Measurements from ENCODE around the gene MRPS16.

The MRPS16 gene

DNA sequence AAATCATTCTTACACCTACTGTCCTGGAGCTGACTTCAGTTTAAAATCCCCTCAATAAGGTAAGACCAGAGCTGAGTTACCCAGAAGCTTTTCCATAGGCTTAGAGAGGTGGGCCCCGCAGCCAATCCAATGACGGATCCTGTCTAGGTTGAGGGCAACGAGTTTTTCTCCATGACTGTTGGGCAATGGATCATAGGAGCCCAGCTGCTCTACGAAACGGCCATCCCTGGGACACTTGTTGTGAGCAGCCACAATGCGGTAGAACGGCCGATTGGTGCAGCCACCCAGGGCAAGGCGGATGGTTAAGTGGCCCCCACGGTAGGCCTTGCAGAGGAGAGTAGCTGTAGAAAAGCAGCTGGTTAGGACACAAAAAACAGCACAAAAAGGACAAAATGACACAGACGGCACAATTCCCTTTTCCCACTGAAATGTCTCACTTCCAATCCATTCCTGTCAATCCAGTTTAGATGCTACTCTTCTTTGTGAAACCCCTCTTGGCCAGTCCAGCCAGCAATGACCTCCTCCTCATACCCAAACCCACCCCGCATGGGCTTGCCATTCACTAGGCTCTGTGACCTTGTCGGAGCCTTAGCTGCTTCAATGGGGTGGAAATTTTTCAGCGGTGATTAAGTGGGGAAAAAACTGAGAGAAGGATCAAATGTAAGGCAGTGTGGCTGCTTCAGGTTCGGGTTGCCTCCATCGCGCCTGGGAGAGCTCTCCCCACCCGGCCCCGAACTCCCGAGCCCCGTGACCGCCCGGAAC lies 580 bp downstream of the MRPS16 start:
- DNase-seq (ENCODE audit: low read depth, low spot score), result no peak
- H3K4me3 ChIP-seq (ENCODE audit: low read depth, low read length), result peak overlapping the region; percentile 80
- in situ Hi-C loops (cut with HindIII; ENCODE audit: low sequenced_read_pairs), result no loop called here
- TF ChIP-seq CTCF (IDR thresholded peaks at IDR 0.05; ENCODE audit: low read depth, low read length), result no peak

DNA sequence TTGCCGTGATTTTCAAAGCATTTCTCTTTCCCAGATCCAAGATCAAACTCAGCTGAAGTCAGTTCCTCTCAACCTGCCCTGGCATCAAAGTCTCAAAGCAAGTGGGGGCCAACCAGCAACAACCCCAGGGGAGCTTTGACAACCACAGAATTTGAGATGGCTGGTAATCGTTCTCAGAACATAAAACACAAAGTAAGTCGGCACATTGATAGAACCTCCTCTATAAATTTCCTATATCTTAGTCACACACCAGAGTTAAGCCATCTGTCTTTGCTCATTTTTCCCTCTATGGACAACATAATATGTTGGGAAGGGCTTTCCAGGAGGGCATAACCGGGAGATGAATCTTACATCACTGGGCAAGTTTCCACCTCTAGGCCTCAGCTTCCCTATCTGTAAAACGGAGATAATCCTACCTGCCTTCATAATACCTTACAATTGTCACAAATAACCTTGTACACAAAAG lies 4.2 kb downstream of the MRPS16 start:
- in situ Hi-C loops (cut with HindIII; ENCODE audit: low sequenced_read_pairs), result no loop called here
- H3K4me3 ChIP-seq (ENCODE audit: low read depth, low read length), result no peak overlapping the region
- no peak for DNase-seq (ENCODE audit: low read depth, low spot score)
- TF ChIP-seq CTCF (IDR thresholded peaks at IDR 0.05; ENCODE audit: low read depth, low read length), result no peak

GRCh38 chr10:73247509-73248258 lies 4.8 kb downstream of the MRPS16 start:
- no peak for TF ChIP-seq CTCF (IDR thresholded peaks at IDR 0.05; ENCODE audit: low read depth, low read length)
- in situ Hi-C loops (cut with HindIII; ENCODE audit: low sequenced_read_pairs), result no loop called here
- H3K4me3 ChIP-seq (ENCODE audit: low read depth, low read length), result peak overlapping the region; percentile 84
- DNase-seq (ENCODE audit: low read depth, low spot score), result no peak

DNA sequence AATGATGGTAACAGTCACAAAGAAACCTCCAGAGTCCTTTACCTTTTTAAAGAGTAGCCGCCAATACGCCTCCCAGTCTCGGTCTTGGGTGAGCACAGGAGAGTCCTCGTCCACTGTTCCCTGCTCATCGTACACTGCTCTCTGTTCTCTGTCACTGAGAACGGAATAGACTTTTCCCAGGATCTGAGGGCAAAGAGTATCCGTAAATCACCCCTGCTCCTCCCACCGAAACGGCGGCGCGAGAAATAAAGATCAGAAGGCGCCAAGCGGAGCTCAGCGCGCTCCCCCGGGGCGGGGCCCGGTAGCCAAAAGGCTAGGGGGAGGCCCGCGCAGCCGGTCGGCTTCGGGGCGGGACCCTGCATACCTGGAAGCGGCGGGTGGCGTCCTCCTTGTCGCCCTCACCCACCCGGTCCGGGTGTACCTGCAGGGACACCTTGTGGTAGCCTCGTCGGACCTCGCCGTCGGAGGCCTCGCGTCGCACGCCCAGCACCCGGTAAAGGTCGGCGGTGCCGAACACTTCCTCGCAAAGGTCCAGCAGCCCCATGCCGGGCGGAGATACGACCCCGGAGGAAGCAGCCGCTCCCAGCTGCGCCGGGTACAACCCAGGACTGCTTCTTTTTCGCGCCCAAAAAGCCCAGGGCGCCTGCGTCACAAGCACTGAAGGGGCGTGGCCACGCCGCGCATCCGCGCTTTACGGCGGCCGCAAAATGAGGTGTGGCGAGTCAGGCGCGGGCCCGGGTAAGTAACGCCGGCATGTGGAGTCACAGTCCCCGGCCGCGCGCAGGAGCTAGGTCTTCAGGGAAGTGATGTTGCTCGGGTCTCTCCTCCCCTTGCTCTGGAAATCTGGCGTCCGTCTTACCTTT lies 5.6 kb downstream of the MRPS16 start, which contains the start of gene DNAJC9:
Gene DNAJC9, minus strand, starts transcription at position 610 of the 863 bp plus-strand sequence. Its CDS starts 66 bp downstream, at position 544.
- TF ChIP-seq CTCF (IDR thresholded peaks at IDR 0.05; ENCODE audit: low read depth, low read length), result no peak
- in situ Hi-C loops (cut with HindIII; ENCODE audit: low sequenced_read_pairs), result no loop called here
- DNase-seq (ENCODE audit: low read depth, low spot score), result peak; percentile 96
- H3K4me3 ChIP-seq (ENCODE audit: low read depth, low read length), result peak within 1 kb of the TSS; percentile 84

- in situ Hi-C loops (cut with HindIII; ENCODE audit: low sequenced_read_pairs), result no loop called here
- no peak for TF ChIP-seq CTCF (IDR thresholded peaks at IDR 0.05; ENCODE audit: low read depth, low read length)
- DNase-seq (ENCODE audit: low read depth, low spot score), result peak; percentile 20
- H3K4me3 ChIP-seq (ENCODE audit: low read depth, low read length), result peak overlapping the region; percentile 84
Measured at GRCh38 chr10:73246322-73246645, 6.2 kb downstream of the MRPS16 start.

GRCh38 chr10:73244866-73245477 lies 7.5 kb downstream of the MRPS16 start:
- no peak for DNase-seq (ENCODE audit: low read depth, low spot score)
- no peak for TF ChIP-seq CTCF (IDR thresholded peaks at IDR 0.05; ENCODE audit: low read depth, low read length)
- peak overlapping the region; percentile 84 for H3K4me3 ChIP-seq (ENCODE audit: low read depth, low read length)
- in situ Hi-C loops (cut with HindIII; ENCODE audit: low sequenced_read_pairs), result no loop called here
